ENCODE results near the gene ERCC3. TPM values are rescaled to one million over a fixed set of nuclear protein-coding genes. Genes with fewer than 3 reads are reported as not detected.
A peak's percentile ranks its signal among the peaks of the same experiment; 100 is the strongest.
"Not testable (repeated sequence)": the region's sequence is repeated elsewhere in the genome, so short reads cannot be mapped to it uniquely, and the experiment has no call there.

ERCC3 gene
- total RNA-seq, 2 donors from 2014 or later: 21.6 to 22.1 TPM

DNA sequence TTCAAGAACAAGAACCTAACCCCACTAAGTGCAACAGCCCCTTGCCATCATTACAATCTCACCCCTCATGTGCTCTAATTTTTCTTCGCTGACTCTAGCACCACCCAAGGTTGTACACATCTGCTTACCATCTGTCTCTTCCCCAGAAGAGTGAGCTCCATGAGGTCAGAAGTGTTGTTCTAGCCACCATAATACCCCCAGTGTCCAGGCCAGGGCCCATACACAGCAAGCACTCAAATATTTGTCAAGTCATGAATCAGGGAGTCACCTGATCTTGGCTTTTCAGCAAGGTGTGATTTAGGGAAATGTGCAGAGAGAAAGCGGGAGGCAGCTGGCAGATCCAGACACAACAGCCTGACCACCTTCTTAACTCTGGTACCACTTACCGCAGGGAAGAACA, 5.7 kb downstream of the ERCC3 start:
- ATAC-seq (no peak), DNase-seq (no peak)
- intact Hi-C loops (cut with DNase I): no loop called here

DNA sequence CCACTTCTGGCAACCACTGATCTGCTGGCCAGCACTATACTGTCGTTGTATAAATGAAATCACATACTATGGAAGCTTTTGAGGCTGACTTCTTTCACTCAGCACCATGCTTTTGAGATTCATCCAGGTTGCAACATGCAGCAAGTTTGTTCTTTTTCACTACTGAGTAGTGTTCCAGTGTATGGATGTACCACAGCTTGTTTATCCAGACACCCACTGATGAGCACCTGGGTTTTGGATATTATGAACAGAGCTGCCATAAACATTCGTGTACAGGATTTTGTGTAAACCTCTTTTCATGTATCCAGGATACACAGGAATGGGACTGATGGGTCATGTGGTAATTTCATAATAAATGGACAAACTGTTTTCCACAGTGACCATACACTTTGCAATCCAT, 10.7 kb downstream of the ERCC3 start:
- DNase-seq (no peak), ATAC-seq (no peak)
- intact Hi-C loops (cut with DNase I): no loop called here

GRCh38 chr2:127280693-127281092, 13.3 kb downstream of the ERCC3 start:
- ATAC-seq: no peak
- intact Hi-C loops (cut with DNase I): no loop called here

GRCh38 chr2:127279781-127280180, 14.2 kb downstream of the ERCC3 start:
- intact Hi-C loops (cut with DNase I): no loop called here
- DNase-seq (no peak), ATAC-seq (no peak)

More at GRCh38 chr2:127280693-127281092, 13.3 kb downstream of the ERCC3 start:
- DNase-seq: no peak

DNA sequence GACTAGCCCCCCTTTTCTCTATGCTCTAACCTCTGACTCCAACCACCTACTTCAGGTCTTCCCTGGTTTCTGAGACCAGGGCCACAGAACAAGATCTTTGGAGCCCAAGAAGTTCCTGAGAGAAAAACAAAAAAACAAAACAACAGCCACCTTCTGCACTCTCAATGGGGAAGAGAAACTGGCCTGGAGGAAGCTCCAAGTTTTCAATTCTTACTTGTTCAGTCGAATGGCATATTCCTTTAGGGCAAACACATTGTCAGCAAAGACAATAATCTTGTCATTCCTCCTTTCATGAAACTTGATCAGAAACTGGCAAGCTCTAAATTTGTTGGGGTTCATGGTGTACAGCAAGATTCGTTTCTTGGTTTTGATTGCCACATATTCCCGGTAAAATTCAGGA, 15.0 kb downstream of the ERCC3 start:
- no peak for DNase-seq
- ATAC-seq: no peak

DNA sequence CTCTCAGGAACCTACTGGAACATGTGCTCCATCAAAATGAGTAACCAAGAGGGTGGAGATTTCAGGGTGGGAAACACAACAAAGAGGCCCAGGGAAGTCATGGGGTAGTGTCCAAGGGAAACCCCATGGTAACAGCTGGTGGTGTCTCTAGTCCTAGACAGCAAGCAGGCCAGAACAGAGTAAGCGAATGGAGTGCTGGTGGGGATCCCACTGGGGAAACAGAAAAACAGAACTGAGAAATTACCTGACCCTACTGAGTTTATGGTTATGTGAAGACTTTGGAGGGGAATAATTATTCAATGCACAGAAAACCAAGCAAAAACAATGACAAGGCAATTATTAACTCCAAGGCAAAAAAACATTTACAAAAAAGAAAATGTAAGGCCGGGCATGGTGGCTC, 16.9 kb downstream of the ERCC3 start:
- no peak for ATAC-seq
- intact Hi-C loops (cut with DNase I): no loop called here
- DNase-seq: no peak

More for the DNA sequence above, 15.0 kb downstream of the ERCC3 start:
- intact Hi-C loops (cut with DNase I): no loop called here

DNA sequence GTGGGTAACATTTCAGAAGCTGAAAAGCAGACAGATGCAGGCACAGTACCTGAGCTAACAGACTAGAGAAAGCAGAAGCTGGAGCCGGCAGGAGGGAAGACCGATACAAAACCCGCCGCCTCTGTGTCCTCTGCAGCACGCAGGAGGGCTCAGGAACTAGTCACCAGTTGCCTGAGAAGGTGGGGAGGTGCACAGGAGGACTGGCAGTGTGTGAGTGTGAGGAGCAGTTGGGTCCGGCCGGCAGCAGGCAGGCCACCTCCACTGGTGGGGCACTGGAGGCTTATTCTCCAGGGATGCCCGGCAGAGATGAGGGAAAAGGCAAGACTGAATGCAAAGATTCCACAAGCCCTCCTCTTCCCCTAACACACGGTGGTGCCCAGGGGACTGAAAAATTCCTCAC, 18.2 kb downstream of the ERCC3 start:
- ATAC-seq (no peak), DNase-seq (no peak)
- intact Hi-C loops (cut with DNase I): no loop called here

DNA sequence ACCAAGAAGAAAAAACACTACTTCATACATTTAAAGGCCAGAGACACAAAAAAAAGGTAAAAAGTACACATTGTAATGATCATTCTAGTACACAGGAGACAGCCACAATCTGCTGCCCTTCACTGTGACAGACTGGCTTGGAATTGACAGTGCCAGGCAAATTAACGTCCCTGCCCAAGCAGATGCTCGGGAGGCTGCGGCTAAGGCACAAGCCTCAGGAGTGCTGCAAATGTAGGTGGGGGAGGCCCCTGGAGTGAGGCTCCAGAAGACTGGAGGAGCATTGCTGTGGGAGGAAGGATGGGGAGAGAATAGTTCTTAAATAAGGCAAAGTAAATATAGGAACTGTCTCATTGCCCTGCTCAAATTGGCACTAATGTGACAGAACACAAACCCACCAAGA, 18.6 kb downstream of the ERCC3 start:
- ATAC-seq: no peak
- no peak for DNase-seq
- intact Hi-C loops (cut with DNase I): no loop called here

DNA sequence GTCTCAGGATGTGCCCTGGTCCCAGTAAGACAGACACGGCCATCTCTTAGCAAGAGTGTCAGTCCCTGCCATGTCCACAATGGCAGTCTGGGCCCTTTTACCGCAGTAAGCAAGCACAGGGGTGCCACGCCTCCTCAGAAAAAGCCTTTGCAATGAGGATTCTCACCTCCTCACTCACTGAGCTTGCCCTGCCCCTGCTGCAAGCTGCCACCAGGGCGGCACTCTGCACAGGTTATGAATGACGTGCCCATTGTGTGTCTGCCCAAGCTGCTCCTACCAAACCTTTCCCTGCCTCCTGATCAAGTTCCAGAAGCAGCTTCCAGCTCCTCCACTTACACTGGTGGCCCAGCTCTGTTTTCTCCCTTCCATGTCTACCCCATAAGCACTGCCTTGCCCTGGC, 23.3 kb downstream of the ERCC3 start:
- ATAC-seq: no peak
- intact Hi-C loops (cut with DNase I): no loop called here

GRCh38 chr2:127261804-127262406, 32.0 kb downstream of the ERCC3 start:
- ATAC-seq: no peak
- no peak for DNase-seq
- intact Hi-C loops (cut with DNase I): no loop called here

More for the DNA sequence above, 23.3 kb downstream of the ERCC3 start:
- no peak for DNase-seq

DNA sequence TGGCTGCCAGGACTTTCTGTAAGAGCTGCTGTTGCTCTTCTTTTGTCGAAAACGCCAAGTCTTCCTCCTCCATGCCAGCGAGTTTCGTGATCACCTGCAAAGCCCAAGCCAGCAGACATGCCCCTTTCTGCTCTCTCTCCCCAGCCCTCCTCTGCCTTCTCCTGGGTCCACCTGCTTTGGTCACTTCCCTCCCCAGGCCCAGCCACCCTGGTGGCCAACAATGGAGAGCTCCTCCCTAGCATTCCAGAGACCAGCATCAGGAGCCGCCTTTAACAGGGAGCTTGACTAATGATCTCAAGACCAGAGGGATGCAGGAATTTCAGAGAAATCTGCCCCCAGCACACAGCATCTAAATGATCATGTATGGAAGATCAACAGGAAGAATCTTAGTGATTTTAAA, 34.6 kb downstream of the ERCC3 start:
- intact Hi-C loops (cut with DNase I): no loop called here
- no peak for DNase-seq
- ATAC-seq: no peak

DNA sequence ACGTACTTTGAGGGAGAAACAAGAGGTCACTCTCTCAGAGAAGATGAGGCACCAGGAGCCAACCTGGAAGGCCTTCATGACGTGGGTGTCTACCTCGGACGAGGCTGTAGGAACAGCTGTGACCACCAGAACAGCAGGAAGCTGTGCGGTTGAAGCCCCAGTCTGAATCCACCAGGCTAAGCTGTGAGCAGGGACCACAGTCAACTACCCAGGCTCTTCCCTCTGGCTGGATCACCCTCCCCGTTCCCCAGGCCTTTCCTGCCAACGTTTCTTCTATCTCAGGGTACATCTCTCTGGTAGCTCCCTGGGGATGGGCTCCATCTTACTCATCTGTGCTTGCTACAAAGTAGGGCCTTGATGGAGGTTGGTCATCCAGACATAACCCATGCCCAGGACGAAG, 37.1 kb downstream of the ERCC3 start:
- intact Hi-C loops (cut with DNase I): no loop called here
- DNase-seq: no peak
- ATAC-seq: no peak

- ATAC-seq: no peak
- intact Hi-C loops (cut with DNase I): no loop called here
These were observed 37.6 kb downstream of the ERCC3 start for GRCh38 chr2:127256381-127256780.

GRCh38 chr2:127255721-127256120, 38.2 kb downstream of the ERCC3 start:
- intact Hi-C loops (cut with DNase I): no loop called here
- no peak for ATAC-seq

More at GRCh38 chr2:127256381-127256780, 37.6 kb downstream of the ERCC3 start:
- no peak for DNase-seq

GRCh38 chr2:127255146-127255545, 38.8 kb downstream of the ERCC3 start:
- DNase-seq: no peak
- intact Hi-C loops (cut with DNase I): no loop called here
- peak in 1 of 2 donors; percentile 43 for ATAC-seq

More at GRCh38 chr2:127255721-127256120, 38.2 kb downstream of the ERCC3 start:
- no peak for DNase-seq

- DNase-seq: no peak
- intact Hi-C loops (cut with DNase I): no loop called here
- no peak for ATAC-seq
These were observed 39.5 kb downstream of the ERCC3 start for GRCh38 chr2:127254386-127254981.

DNA sequence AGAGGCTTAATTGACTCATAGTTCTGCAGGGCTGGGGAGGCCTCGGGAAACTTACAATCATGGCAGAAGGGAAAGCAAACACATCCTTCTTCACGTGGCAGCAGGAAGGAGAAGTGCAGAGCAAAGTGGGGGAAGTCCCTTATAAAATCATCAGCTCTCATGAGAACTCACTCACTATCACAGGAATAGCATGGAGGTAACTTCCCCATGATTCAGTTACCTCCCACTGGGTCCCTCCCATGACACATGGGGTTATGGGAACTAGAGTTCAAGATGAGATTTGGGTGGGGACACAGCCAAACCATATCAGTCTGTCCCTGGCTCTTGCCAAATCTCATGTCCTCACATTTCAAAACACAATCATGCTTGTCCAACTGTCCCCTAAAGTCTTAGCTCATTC, 52.8 kb downstream of the ERCC3 start:
- ATAC-seq; DNase-seq; intact Hi-C loops (cut with DNase I): not testable (repeated sequence)

DNA sequence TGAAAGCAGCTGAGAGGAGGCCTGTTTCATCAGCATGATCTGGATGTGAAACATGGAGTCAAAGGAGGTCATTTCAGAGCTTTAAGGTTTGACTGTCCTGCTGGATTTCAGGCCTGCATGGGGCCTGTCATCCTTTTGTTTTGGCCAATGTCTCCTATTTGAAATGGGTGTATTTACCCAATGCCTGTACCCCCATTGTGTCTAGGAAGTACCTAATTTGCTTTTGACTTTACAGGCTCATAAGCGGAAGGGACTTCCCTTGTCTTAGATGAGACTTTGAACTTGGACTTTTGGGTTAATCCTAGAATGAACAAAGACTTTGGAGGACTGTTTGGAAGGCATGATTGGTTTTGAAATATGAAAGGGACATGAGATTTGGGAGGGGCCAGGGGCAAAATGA, 54.5 kb downstream of the ERCC3 start:
- DNase-seq (no peak), ATAC-seq (no peak)
- intact Hi-C loops (cut with DNase I): no loop called here

DNA sequence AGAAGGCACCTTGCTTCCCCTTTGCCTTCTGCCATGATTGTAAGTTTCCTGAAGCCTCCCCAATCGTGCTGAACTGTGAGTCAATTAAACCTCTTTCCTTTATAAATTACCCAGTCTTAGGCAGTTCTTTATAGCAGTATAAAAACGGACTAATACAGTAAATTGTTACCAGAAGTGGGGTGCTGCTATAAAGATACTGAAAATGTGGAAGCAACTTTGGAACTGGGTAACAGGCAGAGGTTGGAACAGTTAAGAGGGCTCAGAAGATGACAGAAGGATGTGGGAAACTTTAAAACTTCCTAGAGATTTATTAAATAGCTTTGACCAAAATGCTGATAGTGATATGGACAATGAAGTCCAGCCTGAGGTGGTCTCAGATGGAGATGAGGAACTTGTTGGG, 56.2 kb downstream of the ERCC3 start:
- DNase-seq; ATAC-seq; intact Hi-C loops (cut with DNase I): not testable (repeated sequence)

- intact Hi-C loops (cut with DNase I): no loop called here
- DNase-seq: no peak
- ATAC-seq: no peak
These were observed 58.8 kb downstream of the ERCC3 start for GRCh38 chr2:127235082-127235702.

DNA sequence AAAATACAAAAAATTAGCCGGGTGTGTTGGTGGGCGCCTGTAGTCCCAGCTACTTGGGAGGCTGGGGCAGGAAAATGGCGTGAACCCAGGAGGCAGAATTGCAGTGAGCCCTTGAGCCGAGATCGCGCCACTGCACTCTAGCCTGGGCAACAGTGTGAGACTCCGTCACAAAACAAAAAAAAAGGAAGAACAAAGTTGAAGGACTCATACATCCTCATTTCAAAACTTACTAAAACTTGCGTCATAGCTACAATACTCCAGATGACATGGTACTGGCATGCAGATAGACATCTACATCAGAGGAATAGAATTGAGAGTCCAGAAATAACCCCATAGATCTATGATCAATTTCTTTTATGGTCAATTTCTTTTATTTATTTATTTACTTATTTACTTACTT, 60.2 kb downstream of the ERCC3 start:
- ATAC-seq: no peak
- intact Hi-C loops (cut with DNase I): no loop called here

More for the DNA sequence above, 60.2 kb downstream of the ERCC3 start:
- DNase-seq: no peak
